Endothelial cell of umbilical vein (primary cell): ENCODE data around the gene PRCD. TPM values are rescaled to one million over a fixed set of nuclear protein-coding genes. Genes with fewer than 3 reads are reported as not detected.

ENCODE experiments used
- BruUV-seq: library from RNA; stranded (reverse); fragments of 400-500 nt; replicated peaks from 2 replicates; lab custom pipeline; 2021; lab: Mats Ljungman, UMichigan
- CTCF ChIA-PET: fragments of 300-600, 350-600 bp; sonication (Branson Sonifier 250); formaldehyde crosslinking; loops from one replicate; lab custom pipeline; 2021; ENCODE audit warnings: antibody characterized with exemption, inconsistent platforms; lab: Charles Lee
- POLR2A ChIA-PET: fragments of 300-600, 350-600 bp; sonication (Branson Sonifier 250); formaldehyde crosslinking; loops from one replicate; lab custom pipeline; 2021; ENCODE audit warnings: antibody characterized with exemption, inconsistent platforms; lab: Charles Lee
- DNase-seq: peaks from one replicate; pipeline ENCODE4 v3.0.0-alpha.2; 2011; ENCODE audit warnings: low read depth, low spot score
- FAIRE-seq: peaks from 2 replicates; lab custom pipeline; 2011; peaks lifted over from hg19 to GRCh38; lab: Jason Lieb, UNC
- H2AFZ ChIP-seq: 2 replicates; pipeline ENCODE4 v1.6.0; 2012; ENCODE audit warnings: low read depth, low read length, control low read depth, inconsistent platforms
- H3K27ac ChIP-seq: 2 replicates; pipeline ENCODE4 v1.5.1; 2011; ENCODE audit warnings: low read depth, mild to moderate bottlenecking, control low read depth, low read length, moderate library complexity; ENCODE audit not compliant: insufficient read depth
- H3K27me3 ChIP-seq, 2 experiments: 2 replicates each; pipeline versions ENCODE4 v1.6.0 to v1.6.1; 2011; ENCODE audit warnings: low read length in 2 of 2, mixed read lengths in 1 of 2; ENCODE audit not compliant: control insufficient read depth in 2 of 2, insufficient read depth in 2 of 2
- H3K36me3 ChIP-seq, 2 experiments: 2 replicates in 1 of 2; 3 replicates in 1 of 2; pipeline ENCODE4 v1.5.1; 2011; ENCODE audit warnings: low read length in 2 of 2, mild to moderate bottlenecking in 1 of 2, moderate library complexity in 1 of 2; ENCODE audit not compliant: control insufficient read depth in 2 of 2, insufficient read depth in 2 of 2; ENCODE audit errors: extremely low read depth in 1 of 2
- H3K4me1 ChIP-seq: 3 replicates; pipeline ENCODE4 v1.5.1; 2011; ENCODE audit warnings: mild to moderate bottlenecking, low read length; ENCODE audit not compliant: control insufficient read depth, insufficient read depth; ENCODE audit errors: extremely low read depth
- H3K4me2 ChIP-seq: 2 replicates; pipeline ENCODE4 v1.6.1; 2011; ENCODE audit warnings: low read length, control low read depth, mixed read lengths; ENCODE audit not compliant: insufficient read depth
- H3K4me3 ChIP-seq, 3 experiments: fragments of 200-600 bp in 1 of 3; sonication (generic), shearing (Covaris generic) in 1 of 3; replicated peaks in 1 of 3; 2 replicates each; pipeline ENCODE4 v1.5.1; 2011 to 2016; ENCODE audit warnings: control low read depth in 3 of 3, low read length in 3 of 3, mild to moderate bottlenecking in 2 of 3, inconsistent platforms in 1 of 3, low read depth in 1 of 3, moderate library complexity in 1 of 3; ENCODE audit not compliant: insufficient read depth in 1 of 3
- H3K79me2 ChIP-seq: 2 replicates; pipeline ENCODE4 v1.6.0; 2012; ENCODE audit warnings: low read length, inconsistent platforms; ENCODE audit not compliant: control insufficient read depth, insufficient read depth
- H3K9ac ChIP-seq: replicated peaks from 2 replicates; pipeline ENCODE3; 2011; ENCODE audit warnings: low read length, control low read depth; ENCODE audit not compliant: insufficient read depth; ENCODE audit errors: extremely low read depth
- H3K9me1 ChIP-seq: replicated peaks from 3 replicates; pipeline ENCODE4 v1.6.0; 2011; ENCODE audit warnings: mild to moderate bottlenecking, low read length; ENCODE audit not compliant: control insufficient read depth, insufficient read depth; ENCODE audit errors: extremely low read depth
- H3K9me3 ChIP-seq: replicated peaks from 2 replicates; pipeline ENCODE4 v1.5.1; 2012; ENCODE audit warnings: low read length, inconsistent platforms; ENCODE audit not compliant: control insufficient read depth, insufficient read depth
- H4K20me1 ChIP-seq: replicated peaks from 2 replicates; pipeline ENCODE3; 2011; ENCODE audit warnings: mild to moderate bottlenecking, low read length; ENCODE audit not compliant: control insufficient read depth, insufficient read depth; ENCODE audit errors: extremely low read depth
- CTCF ChIP-seq, 2 donors: IDR thresholded peaks; 1 replicate in 1 of 2; 2 replicates in 1 of 2; pipeline ENCODE4 v1.5.1; 2011; ENCODE audit warnings: low read length in 2 of 2, mild to moderate bottlenecking in 2 of 2, moderate library complexity in 2 of 2, control low read depth in 1 of 2, inconsistent platforms in 1 of 2, low read depth in 1 of 2; ENCODE audit not compliant: insufficient read depth in 1 of 2; ENCODE audit errors: extremely low read depth in 1 of 2
- EZH2 ChIP-seq: IDR thresholded peaks from 2 replicates; pipeline ENCODE4 v1.6.1; 2012; ENCODE audit warnings: borderline replicate concordance, low read depth, mild to moderate bottlenecking, moderate library complexity, low read length, inconsistent platforms; ENCODE audit not compliant: severe bottlenecking
- FOS ChIP-seq: IDR thresholded peaks from 2 replicates; pipeline ENCODE4 v1.6.1; 2011; ENCODE audit warnings: mild to moderate bottlenecking, low read length, moderate library complexity, borderline replicate concordance; ENCODE audit not compliant: insufficient read depth
- GATA2 ChIP-seq: IDR thresholded peaks from 2 replicates; pipeline ENCODE4 v1.7.0; 2011; ENCODE audit warnings: low read depth, mild to moderate bottlenecking, moderate library complexity, mixed read lengths, low read length; ENCODE audit not compliant: insufficient read length, insufficient read depth
- JUN ChIP-seq: IDR thresholded peaks from 2 replicates; pipeline ENCODE4 v1.6.1; 2011; ENCODE audit warnings: borderline replicate concordance, low read depth; ENCODE audit not compliant: insufficient read length, insufficient read depth
- MAX ChIP-seq: IDR thresholded peaks from 2 replicates; pipeline ENCODE4 v1.6.1; 2011; ENCODE audit not compliant: insufficient read depth, insufficient read length
- MYC ChIP-seq: IDR thresholded peaks from one replicate; pipeline ENCODE4 v1.6.1; 2011; ENCODE audit warnings: mild to moderate bottlenecking, low read depth, low read length
- POLR2A ChIP-seq: IDR thresholded peaks from 2 replicates; pipeline ENCODE4 v1.6.1; 2012; ENCODE audit warnings: low read depth, mild to moderate bottlenecking, control low read depth, low read length
- POLR2AphosphoS5 ChIP-seq: IDR thresholded peaks from 2 replicates; pipeline ENCODE4 v1.6.1; 2012; ENCODE audit warnings: low read depth, mild to moderate bottlenecking, control low read depth, low read length, moderate library complexity; ENCODE audit not compliant: insufficient read depth
- dilution Hi-C: fragments of 300-500 bp; cut with MboI; formaldehyde crosslinking; loops from one replicate; pipeline ENCODE4 v1.15.0; 2019; ENCODE audit warnings: low sequenced_read_pairs; ENCODE audit not compliant: extremely low pct_ligation_motif_present
- intact Hi-C: fragments of 100-400 bp; cut with micrococcal nuclease; formaldehyde crosslinking; loops from one replicate; pipeline ENCODE4 v1.10.0; 2022
- polyA plus RNA-seq, 4 experiments: library from polyadenylated mRNA; depleted of rRNA in 3 of 4; stranded (reverse) in 3 of 4; unstranded in 1 of 4; fragments of >200 nt; gene quantifications; 2 replicates each; pipeline versions ENCODE4 v1.2.1 to v1.2.3, GENCODE V29; 2011 to 2012; ENCODE audit warnings: missing spikeins in 1 of 4
- total RNA-seq: library from RNA; stranded (reverse); gene quantifications from 2 replicates; pipeline ENCODE4 v1.2.3, GENCODE V29; 2021

PRCD gene
- total and polyA plus RNA-seq, 2 donors (not counting 3 experiments of a cell fraction or from before 2014, with no cell fraction given): not detected

- dilution Hi-C loops (no loop called here), intact Hi-C loops (no loop called here)
- no peaks in the 10 kb centered on the region for H3K9me1 ChIP-seq
- peak overlapping the region; percentile 68 for H3K9ac ChIP-seq
- BruUV-seq: no TSS peak
- peaks cover 47% of the 10 kb centered on the region for H3K4me1 ChIP-seq
- DNase-seq (peak; percentile 66), FAIRE-seq (no peak)
- H4K20me1 ChIP-seq: no peaks in the 10 kb centered on the region
- H3K27me3 ChIP-seq: no peaks in the 10 kb centered on the region
- no peak overlapping the region for H2AFZ ChIP-seq
- no peaks in the 10 kb centered on the region for H3K9me3 ChIP-seq
- peak overlapping the region; percentile 97 for H3K4me2 ChIP-seq
- ChIA-PET CTCF (interaction anchor here (0.9 to 8.8 kb wide), 6 partner anchors 15 to 120 kb away, joined by 3 to 121 read pairs (median 6); partner anchors contain the start of gene ST6GALNAC2), POLR2A (no interaction called here)
- no peak for TF ChIP-seq CTCF (IDR thresholded peaks at IDR 0.05; ENCODE audit: extremely low read depth in 1 of 2, insufficient read depth in 1 of 2, low read depth in 1 of 2, low read length in 2 of 2)
- no peak for TF ChIP-seq FOS
- no peak for TF ChIP-seq POLR2A
- no peak for TF ChIP-seq EZH2
- TF ChIP-seq JUN: no peak
- TF ChIP-seq GATA2: no peak
- TF ChIP-seq MYC: no peak
- no peak for TF ChIP-seq MAX
- TF ChIP-seq POLR2AphosphoS5: no peak
- peaks cover 5 to 7% of the 10 kb centered on the region in 2 experiments for H3K36me3 ChIP-seq
- peak overlapping the region; percentile 82 for H3K27ac ChIP-seq
- no peak overlapping the region for H3K4me3 ChIP-seq
- peaks cover 45% of the 10 kb centered on the region for H3K79me2 ChIP-seq
Measured at GRCh38 chr17:76561799-76562268, 22.0 kb downstream of the PRCD start.
